Endodermal cell (in vitro differentiated cells): ENCODE measurements around the gene FBXL13. TPM values are rescaled to one million over a fixed set of nuclear protein-coding genes. Genes with fewer than 3 reads are reported as not detected.

Experiments used
- DNase-seq: peaks from one replicate; pipeline ENCODE4 v3.0.0-alpha.2; 2017
- H3K27ac ChIP-seq: 2 replicates; pipeline ENCODE4 v1.5.1; 2013; ENCODE audit warnings: mild to moderate bottlenecking, low read depth, low read length, moderate library complexity
- H3K27me3 ChIP-seq: 2 replicates; pipeline ENCODE4 v1.6.1; 2013; ENCODE audit warnings: mild to moderate bottlenecking, low read length, moderate library complexity; ENCODE audit not compliant: insufficient read depth, control insufficient read depth, poor library complexity, severe bottlenecking
- H3K36me3 ChIP-seq: 2 replicates; pipeline ENCODE4 v1.7.0; 2013; ENCODE audit warnings: mild to moderate bottlenecking, low read length, moderate library complexity; ENCODE audit not compliant: control insufficient read depth, insufficient read depth
- H3K4me1 ChIP-seq: one replicate; pipeline ENCODE4 v1.7.0; 2013; ENCODE audit warnings: low read length; ENCODE audit not compliant: control insufficient read depth, insufficient read depth
- H3K4me3 ChIP-seq: 2 replicates; pipeline ENCODE4 v1.5.1; 2013; ENCODE audit warnings: mild to moderate bottlenecking, low read length, moderate library complexity
- H3K9ac ChIP-seq: 2 replicates; pipeline ENCODE4 v1.6.1; 2013; ENCODE audit warnings: mild to moderate bottlenecking, low read length, moderate library complexity; ENCODE audit not compliant: poor library complexity, severe bottlenecking; ENCODE audit errors: extremely low read depth
- H3K9me3 ChIP-seq: 2 replicates; pipeline ENCODE4 v1.6.1; 2013; ENCODE audit warnings: mild to moderate bottlenecking, low read length, moderate library complexity; ENCODE audit not compliant: control insufficient read depth
- H3K27ac Mint-ChIP-seq: 2 replicates; pipeline ENCODE4 v1.8.0; 2020; ENCODE audit warnings: mixed read lengths
- H3K27me3 Mint-ChIP-seq: 2 replicates; pipeline ENCODE4 v1.8.0; 2021; ENCODE audit warnings: mild to moderate bottlenecking, mixed read lengths; ENCODE audit not compliant: insufficient read depth
- H3K36me3 Mint-ChIP-seq: 2 replicates; pipeline ENCODE4 v1.8.0; 2020; ENCODE audit warnings: low read depth, mixed read lengths
- H3K4me1 Mint-ChIP-seq: 2 replicates; pipeline ENCODE4 v1.8.0; 2020; ENCODE audit warnings: mixed read lengths
- H3K4me3 Mint-ChIP-seq: 2 replicates; pipeline ENCODE4 v1.8.0; 2020; ENCODE audit warnings: mild to moderate bottlenecking, moderate library complexity, mixed read lengths
- H3K9me3 Mint-ChIP-seq: 2 replicates; pipeline ENCODE4 v1.8.0; 2020; ENCODE audit warnings: mild to moderate bottlenecking, mixed read lengths
- WGBS, 2 experiments: methylation state at CpG; one replicate each; pipeline versions ENCODE4 v1.1.5 to v1.1.7; 2013; ENCODE audit warnings: missing lambda C conversion rate in 2 of 2, mixed read lengths in 1 of 2; ENCODE audit not compliant: insufficient coverage in 1 of 2, insufficient read length in 1 of 2; 5-methylcytosine and 5-hydroxymethylcytosine counted together
- total RNA-seq, 2 donors: library from RNA; stranded (reverse); fragmentation: NEBNext Ultra II Directional in 1 of 2; extraction: Animal tissue kit (Norgen Biotek cat#: 25700) in 1 of 2; gene quantifications; 2 replicates in 1 of 2; 3 replicates in 1 of 2; pipeline ENCODE4 v1.2.1, GENCODE V29; 2021
- TF ChIP-seq, protein P1 (sequence below): fragments of 200-600 bp; sonication (generic); conservative IDR thresholded peaks from 2 replicates; pipeline ENCODE4 v1.5.0; 2021; ENCODE audit warnings: antibody characterized with exemption, mild to moderate bottlenecking

FBXL13 gene
- total RNA-seq, 2 donors from 2014 or later, result 2.1 to 2.7 TPM

DNA sequence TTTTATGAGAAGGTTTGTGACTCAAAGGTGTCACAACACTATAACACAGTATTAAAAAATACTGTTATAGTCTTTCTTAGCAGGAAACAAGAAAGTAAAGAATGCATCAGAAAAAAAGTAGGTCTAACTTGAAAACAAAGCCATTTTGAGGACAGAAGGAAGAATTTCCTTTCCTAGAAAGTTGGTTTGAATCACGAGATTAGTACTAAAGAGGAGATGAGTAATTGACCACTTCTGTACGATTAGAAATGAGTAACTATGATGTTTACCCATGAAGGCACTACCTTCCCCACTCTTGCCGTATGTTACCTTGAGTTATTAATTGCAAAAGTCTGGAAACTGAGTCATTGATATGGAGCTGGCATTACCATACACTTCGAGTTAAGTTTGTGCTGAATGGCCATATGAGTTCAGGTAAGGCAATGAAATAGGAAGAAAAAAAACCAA lies 260.5 kb downstream of the FBXL13 start:
- Mint-ChIP-seq H3K27me3 (peaks cover 80% of the 10 kb centered on the region), H3K36me3 (peaks cover 5% of the 10 kb centered on the region), H3K9me3 (no peaks in the 10 kb centered on the region), H3K4me3 (no peak overlapping the region), H3K4me1 (peaks cover 7% of the 10 kb centered on the region), H3K27ac (no peak overlapping the region)
- DNase-seq, result no peak
- Histone ChIP-seq H3K9me3 (no peaks in the 10 kb centered on the region), H3K9ac (no peak overlapping the region), H3K4me3 (no peak overlapping the region), H3K36me3 (no peaks in the 10 kb centered on the region), H3K27me3 (peaks cover 98% of the 10 kb centered on the region), H3K4me1 (peaks cover 3% of the 10 kb centered on the region), H3K27ac (no peak overlapping the region)
- TF ChIP-seq, protein P1, sequence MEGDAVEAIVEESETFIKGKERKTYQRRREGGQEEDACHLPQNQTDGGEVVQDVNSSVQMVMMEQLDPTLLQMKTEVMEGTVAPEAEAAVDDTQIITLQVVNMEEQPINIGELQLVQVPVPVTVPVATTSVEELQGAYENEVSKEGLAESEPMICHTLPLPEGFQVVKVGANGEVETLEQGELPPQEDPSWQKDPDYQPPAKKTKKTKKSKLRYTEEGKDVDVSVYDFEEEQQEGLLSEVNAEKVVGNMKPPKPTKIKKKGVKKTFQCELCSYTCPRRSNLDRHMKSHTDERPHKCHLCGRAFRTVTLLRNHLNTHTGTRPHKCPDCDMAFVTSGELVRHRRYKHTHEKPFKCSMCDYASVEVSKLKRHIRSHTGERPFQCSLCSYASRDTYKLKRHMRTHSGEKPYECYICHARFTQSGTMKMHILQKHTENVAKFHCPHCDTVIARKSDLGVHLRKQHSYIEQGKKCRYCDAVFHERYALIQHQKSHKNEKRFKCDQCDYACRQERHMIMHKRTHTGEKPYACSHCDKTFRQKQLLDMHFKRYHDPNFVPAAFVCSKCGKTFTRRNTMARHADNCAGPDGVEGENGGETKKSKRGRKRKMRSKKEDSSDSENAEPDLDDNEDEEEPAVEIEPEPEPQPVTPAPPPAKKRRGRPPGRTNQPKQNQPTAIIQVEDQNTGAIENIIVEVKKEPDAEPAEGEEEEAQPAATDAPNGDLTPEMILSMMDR, result no peak
- WGBS, 2 experiments, result 92 to 94% methylated on average over 2 to 4 of the region's 4 CpGs

DNA sequence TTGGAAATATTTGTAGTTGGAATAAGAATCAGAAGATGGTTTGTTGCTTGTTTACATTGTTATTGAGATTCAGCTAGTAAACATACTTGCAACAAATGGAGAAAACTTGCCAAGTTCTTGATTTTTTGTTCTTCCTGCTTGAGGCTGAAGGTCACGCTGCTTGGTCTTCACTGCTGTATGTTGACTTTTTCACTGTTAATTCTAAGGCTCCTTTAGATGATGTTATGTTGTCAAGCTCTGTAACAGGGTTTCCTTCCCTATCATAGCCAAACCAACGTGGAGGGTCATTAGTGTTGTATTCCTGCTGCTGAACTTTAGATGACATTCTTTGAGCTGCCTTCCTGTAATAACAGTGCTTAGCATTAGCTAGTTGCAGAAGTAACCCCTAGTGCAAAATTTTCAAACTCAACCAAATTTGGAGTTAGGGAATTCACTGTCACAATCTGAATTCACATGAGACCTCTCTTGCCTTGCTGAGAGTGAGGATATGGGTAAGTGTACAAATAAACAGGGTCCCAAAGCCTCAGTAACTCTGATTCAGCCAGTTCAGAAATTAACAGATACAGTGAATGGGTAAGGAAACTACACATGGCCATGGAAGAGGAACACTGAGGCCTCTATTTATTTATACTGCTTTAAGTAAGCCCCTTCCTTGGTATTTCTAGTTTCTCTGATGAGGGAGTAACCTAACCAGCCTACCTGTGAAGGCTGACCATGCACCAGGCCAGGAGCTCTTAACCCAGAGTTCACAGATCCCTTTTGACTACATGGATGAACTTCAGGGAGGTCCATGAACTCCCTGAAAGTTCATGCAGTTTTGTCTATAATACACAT lies 261.2 kb downstream of the FBXL13 start:
- H3K4me3 Mint-ChIP-seq, result no peak overlapping the region
- no peak overlapping the region for H3K27ac Mint-ChIP-seq
- H3K4me1 Mint-ChIP-seq, result peaks cover 7% of the 10 kb centered on the region
- Histone ChIP-seq H3K27me3 (peaks cover 97% of the 10 kb centered on the region), H3K36me3 (no peaks in the 10 kb centered on the region), H3K9ac (no peak overlapping the region), H3K27ac (no peak overlapping the region), H3K4me1 (peaks cover 3% of the 10 kb centered on the region), H3K9me3 (peaks cover 5% of the 10 kb centered on the region), H3K4me3 (no peak overlapping the region)
- H3K9me3 Mint-ChIP-seq, result no peaks in the 10 kb centered on the region
- peaks cover 76% of the 10 kb centered on the region for H3K27me3 Mint-ChIP-seq
- peaks cover 5% of the 10 kb centered on the region for H3K36me3 Mint-ChIP-seq
- no peak for DNase-seq
- TF ChIP-seq, protein P1, result no peak
- 100% methylated on average over 1 to 2 of the region's 2 CpGs for WGBS, 2 experiments

DNA sequence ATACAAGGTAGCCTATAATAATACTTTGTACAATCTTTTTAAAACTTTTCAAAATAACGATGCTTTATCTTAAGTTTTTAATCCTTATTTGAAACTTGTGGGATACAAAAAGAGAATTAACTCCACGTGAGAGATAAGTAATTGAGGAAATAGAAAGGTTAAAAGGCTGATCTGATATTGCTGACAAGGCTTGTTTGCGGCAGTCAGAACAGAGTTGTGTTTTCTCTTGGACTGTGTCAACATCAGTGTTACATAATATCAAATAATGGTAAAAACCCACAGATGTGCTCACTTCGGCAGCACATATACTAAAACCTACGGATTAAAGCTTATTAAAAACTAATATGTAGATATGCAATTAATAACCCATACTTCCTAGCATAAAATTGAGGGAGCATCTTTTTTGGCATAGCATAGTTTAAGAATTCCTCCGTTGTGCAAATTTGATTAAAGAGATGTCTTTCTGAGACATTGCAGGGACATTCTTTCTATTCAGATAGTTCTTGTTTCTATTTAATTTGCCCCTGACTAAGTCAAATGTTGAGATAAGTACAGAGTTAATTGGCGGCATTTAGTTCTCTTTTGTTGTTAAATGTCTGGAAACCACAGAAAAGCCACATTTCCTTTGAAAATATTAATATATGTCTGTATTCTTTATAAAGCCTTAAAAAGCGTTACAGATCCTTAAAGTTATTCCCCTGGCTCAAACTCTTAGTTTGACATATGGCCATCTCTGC lies 262.5 kb downstream of the FBXL13 start:
- H3K9me3 Mint-ChIP-seq, result no peaks in the 10 kb centered on the region
- Histone ChIP-seq H3K36me3 (no peaks in the 10 kb centered on the region), H3K4me1 (no peaks in the 10 kb centered on the region), H3K27ac (no peak overlapping the region), H3K4me3 (no peak overlapping the region), H3K9ac (no peak overlapping the region), H3K9me3 (peaks cover 5% of the 10 kb centered on the region), H3K27me3 (peaks cover 84% of the 10 kb centered on the region)
- H3K4me1 Mint-ChIP-seq, result peaks cover 7% of the 10 kb centered on the region
- 81 to 100% methylated on average over 2 to 5 of the region's 8 CpGs for WGBS, 2 experiments
- DNase-seq, result no peak
- H3K27ac Mint-ChIP-seq, result no peak overlapping the region
- H3K27me3 Mint-ChIP-seq, result peaks cover 63% of the 10 kb centered on the region
- no peak overlapping the region for H3K4me3 Mint-ChIP-seq
- peaks cover 9% of the 10 kb centered on the region for H3K36me3 Mint-ChIP-seq
- TF ChIP-seq, protein P1, result no peak
